Calu3 (cell line): ENCODE measurements around the gene RPGRIP1L. TPM values are rescaled to one million over a fixed set of nuclear protein-coding genes. Genes with fewer than 3 reads are reported as not detected.
"Not testable (repeated sequence)": the region's sequence is repeated elsewhere in the genome, so short reads cannot be mapped to it uniquely, and the experiment has no call there.

Source experiments
- BruUV-seq: library from RNA; stranded (reverse); fragments of 400-500 nt; replicated peaks from 2 replicates; lab custom pipeline; 2021; lab: Mats Ljungman, UMichigan
- CTCF ChIA-PET: fragments of 300-600 bp; sonication (Branson Sonifier 250); formaldehyde crosslinking; loops from one replicate; lab custom pipeline; 2022; ENCODE audit warnings: antibody characterized with exemption; lab: Charles Lee
- DNase-seq: peaks from one replicate; pipeline ENCODE4 v3.0.0; 2022
- H3K27ac Mint-ChIP-seq: one replicate; pipeline ENCODE4 v1.8.0; 2022; ENCODE audit warnings: mixed read lengths; ENCODE audit not compliant: unreplicated experiment
- H3K27me3 Mint-ChIP-seq: one replicate; pipeline ENCODE4 v1.8.0; 2022; ENCODE audit warnings: mixed read lengths; ENCODE audit not compliant: unreplicated experiment
- H3K36me3 Mint-ChIP-seq: one replicate; pipeline ENCODE4 v1.8.0; 2022; ENCODE audit warnings: mild to moderate bottlenecking, moderate library complexity, mixed read lengths; ENCODE audit not compliant: insufficient read depth, unreplicated experiment
- H3K4me1 Mint-ChIP-seq: one replicate; pipeline ENCODE4 v1.8.0; 2022; ENCODE audit warnings: mild to moderate bottlenecking, low read depth, mixed read lengths; ENCODE audit not compliant: unreplicated experiment
- H3K4me3 Mint-ChIP-seq: one replicate; pipeline ENCODE4 v1.8.0; 2022; ENCODE audit warnings: mild to moderate bottlenecking, low read depth, moderate library complexity, mixed read lengths; ENCODE audit not compliant: unreplicated experiment
- H3K9me3 Mint-ChIP-seq: one replicate; pipeline ENCODE4 v1.8.0; 2022; ENCODE audit warnings: low read depth, mixed read lengths; ENCODE audit not compliant: unreplicated experiment
- intact Hi-C: fragments of 100-400 bp; cut with micrococcal nuclease; formaldehyde crosslinking; loops from one replicate; pipeline ENCODE4 v1.10.0; 2022; ENCODE audit not compliant: unreplicated experiment
- total RNA-seq: library from RNA; stranded (reverse); gene quantifications from 2 replicates; pipeline ENCODE4 v1.2.3, GENCODE V29; 2022
- TF ChIP-seq, protein P1 (sequence below): fragments of 200-600 bp; IDR thresholded peaks from one replicate; pipeline ENCODE4 v1.8.0; 2022; ENCODE audit warnings: antibody characterized with exemption; ENCODE audit not compliant: unreplicated experiment

The RPGRIP1L gene
- total RNA-seq, 1 experiment from 2014 or later: 16.6 TPM

DNA sequence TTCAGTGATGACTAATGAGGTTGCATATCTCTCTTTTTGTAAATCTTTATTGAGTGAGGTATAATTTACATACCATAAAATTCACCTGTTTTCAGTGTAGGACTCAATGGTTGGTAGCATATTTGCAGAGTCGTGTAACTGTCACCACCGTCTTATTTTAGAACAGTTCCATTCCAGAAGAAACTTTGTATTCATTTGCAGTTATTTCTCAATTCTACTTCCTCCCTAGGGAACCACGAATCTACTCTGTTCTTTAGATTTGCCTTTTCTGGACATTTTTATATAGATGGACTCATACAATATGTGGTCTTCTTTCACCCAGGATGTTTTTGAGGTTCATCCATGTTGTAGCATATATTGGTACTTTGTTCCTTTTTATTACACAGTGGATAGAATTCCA lies 4.0 kb upstream of the RPGRIP1L start:
- DNase-seq: no peak
- H3K9me3 Mint-ChIP-seq: no peaks in the 10 kb centered on the region
- TF ChIP-seq, protein P1, sequence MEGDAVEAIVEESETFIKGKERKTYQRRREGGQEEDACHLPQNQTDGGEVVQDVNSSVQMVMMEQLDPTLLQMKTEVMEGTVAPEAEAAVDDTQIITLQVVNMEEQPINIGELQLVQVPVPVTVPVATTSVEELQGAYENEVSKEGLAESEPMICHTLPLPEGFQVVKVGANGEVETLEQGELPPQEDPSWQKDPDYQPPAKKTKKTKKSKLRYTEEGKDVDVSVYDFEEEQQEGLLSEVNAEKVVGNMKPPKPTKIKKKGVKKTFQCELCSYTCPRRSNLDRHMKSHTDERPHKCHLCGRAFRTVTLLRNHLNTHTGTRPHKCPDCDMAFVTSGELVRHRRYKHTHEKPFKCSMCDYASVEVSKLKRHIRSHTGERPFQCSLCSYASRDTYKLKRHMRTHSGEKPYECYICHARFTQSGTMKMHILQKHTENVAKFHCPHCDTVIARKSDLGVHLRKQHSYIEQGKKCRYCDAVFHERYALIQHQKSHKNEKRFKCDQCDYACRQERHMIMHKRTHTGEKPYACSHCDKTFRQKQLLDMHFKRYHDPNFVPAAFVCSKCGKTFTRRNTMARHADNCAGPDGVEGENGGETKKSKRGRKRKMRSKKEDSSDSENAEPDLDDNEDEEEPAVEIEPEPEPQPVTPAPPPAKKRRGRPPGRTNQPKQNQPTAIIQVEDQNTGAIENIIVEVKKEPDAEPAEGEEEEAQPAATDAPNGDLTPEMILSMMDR: no peak
- H3K27me3 Mint-ChIP-seq: no peaks in the 10 kb centered on the region
- H3K36me3 Mint-ChIP-seq: peaks cover 13% of the 10 kb centered on the region
- H3K4me3 Mint-ChIP-seq: no peak overlapping the region
- CTCF ChIA-PET: no interaction called here
- intact Hi-C loops: loop anchor here (5.0 kb wide), 1 partner anchor 50 kb away; no protein-coding TSS in a partner anchor
- no peak overlapping the region for H3K27ac Mint-ChIP-seq
- peaks cover 11% of the 10 kb centered on the region for H3K4me1 Mint-ChIP-seq
- BruUV-seq: no TSS peak

DNA sequence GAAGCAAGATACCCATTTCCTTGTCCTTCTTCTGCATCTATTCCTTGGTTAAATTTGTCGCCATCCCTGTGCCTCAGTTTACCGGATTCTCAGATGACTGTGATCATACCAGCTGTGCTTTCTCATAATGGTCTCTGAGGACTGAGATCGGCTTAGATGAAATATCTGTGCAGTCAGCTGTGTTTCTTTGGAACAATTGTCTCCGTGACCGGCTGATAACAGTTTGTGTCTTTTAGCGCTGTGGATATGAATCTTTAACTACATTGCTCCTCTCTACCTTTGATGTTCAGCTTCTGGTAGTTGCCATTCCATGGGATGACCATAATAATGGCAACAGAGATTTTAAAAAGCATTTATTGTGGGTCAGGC lies 770 bp upstream of the RPGRIP1L start:
- peak overlapping the region; percentile 37 for H3K27ac Mint-ChIP-seq
- DNase-seq: no peak
- H3K4me1 Mint-ChIP-seq: peaks cover 11% of the 10 kb centered on the region
- no peaks in the 10 kb centered on the region for H3K27me3 Mint-ChIP-seq
- CTCF ChIA-PET: interaction anchor here (0.8 to 1.8 kb wide), 5 partner anchors 11 to 155 kb away, joined by 3 to 12 read pairs (median 4); no protein-coding TSS in a partner anchor
- intact Hi-C loops: no loop called here
- TF ChIP-seq, protein P1: no peak
- H3K9me3 Mint-ChIP-seq: no peaks in the 10 kb centered on the region
- peak overlapping the region; percentile 84 for H3K4me3 Mint-ChIP-seq
- peaks cover 13% of the 10 kb centered on the region for H3K36me3 Mint-ChIP-seq
- TSS peak; percentile 40 for BruUV-seq

DNA sequence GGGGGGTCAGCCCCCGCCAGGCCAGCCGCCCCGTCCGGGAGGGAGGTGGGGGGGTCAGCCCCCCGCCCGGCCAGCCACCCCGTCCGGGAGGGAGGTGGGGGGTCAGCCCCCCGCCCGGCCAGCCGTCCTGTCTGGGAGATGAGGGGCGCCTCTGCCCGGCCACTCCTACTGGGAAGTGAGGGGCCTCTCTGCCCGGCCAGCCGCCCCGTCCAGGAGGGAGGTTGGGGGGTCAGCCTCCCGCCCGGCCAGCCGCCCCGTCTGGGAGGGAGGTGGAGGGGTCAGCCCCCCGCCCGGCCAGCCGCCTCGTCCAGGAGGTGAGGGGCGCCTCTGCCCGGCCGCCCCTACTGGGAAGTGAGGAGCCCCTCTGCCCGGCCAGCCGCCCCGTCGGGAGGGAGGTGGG lies 5.4 kb downstream of the RPGRIP1L start:
- DNase-seq, H3K27ac Mint-ChIP-seq, CTCF ChIA-PET, H3K27me3 Mint-ChIP-seq, H3K4me1 Mint-ChIP-seq, H3K4me3 Mint-ChIP-seq, intact Hi-C loops, H3K36me3 Mint-ChIP-seq, BruUV-seq, H3K9me3 Mint-ChIP-seq: not testable (repeated sequence)

DNA sequence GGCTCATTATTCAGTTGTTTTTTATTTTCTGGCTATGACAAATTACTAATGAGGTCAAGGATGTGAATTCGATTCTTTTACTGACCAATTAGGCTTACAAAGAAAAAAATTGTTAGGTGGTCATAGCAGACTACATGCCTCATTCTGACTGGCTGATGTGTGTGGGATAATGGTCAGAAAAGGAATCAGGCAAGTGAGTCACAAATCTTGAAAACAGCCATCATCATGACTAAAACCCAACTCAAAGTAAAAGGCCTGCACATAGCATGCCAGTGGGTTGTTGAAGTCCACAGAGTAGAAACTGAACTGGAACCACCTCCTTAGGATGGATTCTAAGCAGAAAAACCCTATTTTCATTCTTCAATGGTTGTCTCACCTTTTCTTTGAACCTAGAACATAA lies 8.6 kb downstream of the RPGRIP1L start:
- BruUV-seq: no TSS peak
- DNase-seq: no peak
- Mint-ChIP-seq H3K9me3 (no peaks in the 10 kb centered on the region), H3K27ac (no peak overlapping the region), H3K4me1 (no peaks in the 10 kb centered on the region), H3K36me3 (no peaks in the 10 kb centered on the region), H3K4me3 (no peak overlapping the region), H3K27me3 (no peaks in the 10 kb centered on the region)
- CTCF ChIA-PET: no interaction called here
- TF ChIP-seq, protein P1: no peak
- intact Hi-C loops: no loop called here

DNA sequence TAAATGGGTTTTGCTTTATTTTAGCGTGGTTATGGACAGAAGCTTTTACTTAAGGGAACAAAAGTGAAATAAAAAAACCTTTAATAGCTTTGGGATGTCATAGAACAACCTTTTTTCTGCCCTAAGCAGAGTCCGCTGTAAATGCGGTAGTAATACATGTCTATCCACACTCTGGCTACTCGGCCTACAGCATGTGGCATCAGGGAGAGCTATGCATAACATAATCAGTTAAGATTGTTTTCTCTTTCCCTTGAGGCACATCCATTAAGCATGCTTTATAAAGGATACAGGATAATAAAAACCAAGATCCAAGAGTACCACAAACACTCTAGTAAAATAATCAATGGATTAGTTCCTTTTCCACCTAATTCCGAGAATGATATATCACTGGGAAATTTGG lies 10.3 kb downstream of the RPGRIP1L start:
- Mint-ChIP-seq H3K27ac (no peak overlapping the region), H3K27me3 (no peaks in the 10 kb centered on the region), H3K4me3 (no peak overlapping the region), H3K36me3 (no peaks in the 10 kb centered on the region), H3K4me1 (no peaks in the 10 kb centered on the region), H3K9me3 (no peaks in the 10 kb centered on the region)
- no TSS peak for BruUV-seq
- intact Hi-C loops: no loop called here
- TF ChIP-seq, protein P1: no peak
- no peak for DNase-seq
- CTCF ChIA-PET: interaction anchor here (0.7 to 0.8 kb wide), 2 partner anchors 11 to 49 kb away, joined by 3 read pairs; partner anchors contain the start of genes FTO and RPGRIP1L
